ENCODE measurements around the gene SRPK1.

Gene SRPK1

DNA sequence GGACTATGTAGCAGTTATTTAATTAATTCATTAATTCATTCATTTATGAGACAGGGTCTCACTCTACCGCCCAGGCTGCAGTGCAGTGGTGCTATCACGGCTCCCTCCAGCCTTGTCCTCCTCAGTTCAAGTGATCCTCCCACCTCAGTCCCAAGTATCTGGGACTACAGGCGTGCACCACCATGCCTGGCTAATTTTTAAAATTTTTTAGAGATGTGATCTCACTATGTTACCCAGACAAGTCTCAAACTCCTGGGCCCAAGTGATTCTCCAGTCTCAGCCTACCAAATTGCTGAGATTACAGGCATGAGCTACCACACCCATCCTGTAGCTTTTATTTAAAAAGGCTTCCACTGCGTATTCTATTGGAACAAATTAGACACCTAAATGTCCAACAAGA is 23.4 kb downstream of the SRPK1 start:
- TF ChIP-seq POLR2A (IDR thresholded peaks at IDR 0.05; ENCODE audit: low read length) (no peak), GATA1 (IDR thresholded peaks at IDR 0.05; ENCODE audit: low read depth, low read length) (no peak)
- no peak for DNase-seq

DNA sequence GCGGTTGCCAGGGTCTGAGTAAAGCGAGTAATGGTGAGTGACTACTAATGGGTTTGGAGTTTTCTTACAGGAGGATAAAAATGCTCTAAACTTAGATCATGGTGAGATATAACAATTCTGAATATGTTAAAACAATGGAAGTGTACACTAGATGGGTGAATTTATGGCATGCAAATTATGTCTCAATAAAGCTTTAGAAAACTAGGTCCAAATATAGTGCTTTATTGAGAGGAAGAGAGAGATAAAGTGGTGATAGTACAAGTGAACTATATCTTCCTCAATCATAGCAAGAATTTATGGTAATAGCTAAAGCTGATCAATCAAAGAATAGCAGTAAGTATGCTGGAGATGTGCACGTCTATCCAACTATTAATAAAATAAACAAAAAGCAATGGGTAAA is 23.9 kb downstream of the SRPK1 start:
- DNase-seq, result no peak
- TF ChIP-seq GATA1 (IDR thresholded peaks at IDR 0.05; ENCODE audit: low read depth, low read length) (no peak), POLR2A (IDR thresholded peaks at IDR 0.05; ENCODE audit: low read length) (no peak)

DNA sequence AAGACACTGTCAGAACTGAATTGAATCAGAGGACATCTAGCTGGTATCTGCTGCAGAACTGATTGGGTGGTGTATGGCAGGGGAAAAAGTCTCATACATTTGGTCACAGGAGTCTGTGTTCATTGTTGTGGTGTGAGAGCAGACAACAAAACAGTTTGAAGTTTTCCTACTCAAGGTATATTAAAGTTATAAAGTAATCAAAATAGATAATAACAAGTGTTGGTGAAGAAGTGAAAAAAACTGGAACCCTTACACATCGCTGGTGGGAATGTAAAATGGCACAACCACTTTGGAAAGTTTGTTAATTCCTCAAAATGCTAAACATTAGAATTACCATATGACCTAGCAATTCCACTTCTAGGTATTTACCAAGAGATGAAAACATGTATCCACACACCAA is 24.7 kb downstream of the SRPK1 start:
- no peak for TF ChIP-seq GATA1 (IDR thresholded peaks at IDR 0.05; ENCODE audit: low read depth, low read length)
- no peak for TF ChIP-seq POLR2A (IDR thresholded peaks at IDR 0.05; ENCODE audit: low read length)

DNA sequence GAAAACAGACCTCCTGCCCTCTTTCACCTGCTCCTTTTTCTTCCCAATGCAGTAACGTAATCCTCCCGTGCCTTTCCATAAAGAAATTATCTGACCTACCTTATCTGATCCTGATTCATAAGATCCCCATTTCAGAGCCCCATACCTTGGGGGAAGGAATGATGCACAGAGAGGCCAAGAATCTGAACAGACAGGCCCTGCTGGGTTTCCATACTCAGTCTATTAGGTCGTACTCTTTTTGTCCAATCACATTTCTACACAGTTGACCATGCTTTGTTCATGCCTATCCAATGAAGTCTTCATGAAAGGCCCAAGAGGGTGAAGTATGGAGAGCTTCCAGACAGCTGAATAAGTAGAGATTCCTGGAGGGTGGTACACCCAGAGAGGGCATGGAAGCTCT is 25.3 kb downstream of the SRPK1 start:
- no peak for TF ChIP-seq GATA1 (IDR thresholded peaks at IDR 0.05; ENCODE audit: low read depth, low read length)
- TF ChIP-seq POLR2A (IDR thresholded peaks at IDR 0.05; ENCODE audit: low read length), result no peak
- no peak for DNase-seq

More for the DNA sequence above, 24.7 kb downstream of the SRPK1 start:
- DNase-seq, result no peak

DNA sequence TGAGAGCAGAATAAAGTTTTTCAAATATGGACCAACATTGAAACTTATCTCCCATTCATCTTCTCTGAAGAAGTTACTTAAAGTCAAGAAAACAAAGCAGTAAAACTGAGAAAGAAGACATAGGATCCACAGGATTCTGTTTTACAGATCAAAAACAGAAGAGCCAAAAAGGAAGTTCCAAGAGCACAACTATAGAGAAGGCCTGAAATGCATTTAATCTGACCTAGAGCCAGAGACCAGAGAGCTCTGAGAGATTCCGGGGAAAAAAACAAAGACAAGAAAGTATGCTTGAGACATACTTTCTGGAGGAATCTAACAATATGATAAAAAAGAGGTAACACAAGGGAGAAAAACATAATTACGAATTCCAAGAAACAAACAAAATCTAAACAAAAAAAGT is 26.1 kb downstream of the SRPK1 start:
- no peak for TF ChIP-seq GATA1 (IDR thresholded peaks at IDR 0.05; ENCODE audit: low read depth, low read length)
- no peak for TF ChIP-seq POLR2A (IDR thresholded peaks at IDR 0.05; ENCODE audit: low read length)
- no peak for DNase-seq

DNA sequence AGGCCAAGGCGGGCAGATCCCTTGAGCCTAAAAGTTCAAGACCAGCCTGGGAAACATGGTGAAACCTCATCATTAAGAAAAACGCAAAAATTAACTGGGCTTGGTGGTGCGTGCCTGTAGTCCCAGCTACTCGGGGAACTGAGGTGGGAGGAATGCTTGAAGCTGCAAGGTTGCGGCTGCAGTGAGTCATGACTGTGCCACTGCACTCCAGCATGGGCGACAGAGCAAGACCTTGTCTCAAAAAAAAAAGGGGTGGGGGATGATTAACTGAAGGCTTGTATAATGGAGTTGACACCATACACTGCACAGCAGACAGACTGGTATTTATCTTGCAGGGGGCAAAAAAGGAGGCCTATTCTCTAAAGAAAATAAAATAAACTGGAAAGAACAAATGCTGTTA is 27.7 kb downstream of the SRPK1 start:
- no peak for TF ChIP-seq POLR2A (IDR thresholded peaks at IDR 0.05; ENCODE audit: low read length)
- no peak for TF ChIP-seq GATA1 (IDR thresholded peaks at IDR 0.05; ENCODE audit: low read depth, low read length)
- no peak for DNase-seq

DNA sequence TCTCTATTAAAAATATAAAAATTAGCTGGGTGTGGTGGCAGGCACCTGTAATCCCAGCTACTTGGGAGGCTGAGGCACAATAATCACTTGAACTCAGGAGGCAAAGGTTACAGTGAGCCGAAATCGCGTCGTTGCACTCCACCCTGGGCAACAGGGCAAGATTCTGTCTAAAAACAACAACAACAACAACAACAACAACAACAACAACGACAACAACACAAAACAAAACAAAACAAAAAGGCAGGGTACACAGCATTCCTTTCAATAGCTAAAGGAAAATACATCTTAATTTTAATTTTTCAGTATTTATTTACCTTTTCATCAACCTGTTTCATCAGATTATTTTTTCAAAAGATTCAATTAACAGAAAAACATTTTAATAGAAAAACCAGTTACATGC is 28.4 kb downstream of the SRPK1 start:
- no peak for DNase-seq
- no peak for TF ChIP-seq POLR2A (IDR thresholded peaks at IDR 0.05; ENCODE audit: low read length)
- no peak for TF ChIP-seq GATA1 (IDR thresholded peaks at IDR 0.05; ENCODE audit: low read depth, low read length)

DNA sequence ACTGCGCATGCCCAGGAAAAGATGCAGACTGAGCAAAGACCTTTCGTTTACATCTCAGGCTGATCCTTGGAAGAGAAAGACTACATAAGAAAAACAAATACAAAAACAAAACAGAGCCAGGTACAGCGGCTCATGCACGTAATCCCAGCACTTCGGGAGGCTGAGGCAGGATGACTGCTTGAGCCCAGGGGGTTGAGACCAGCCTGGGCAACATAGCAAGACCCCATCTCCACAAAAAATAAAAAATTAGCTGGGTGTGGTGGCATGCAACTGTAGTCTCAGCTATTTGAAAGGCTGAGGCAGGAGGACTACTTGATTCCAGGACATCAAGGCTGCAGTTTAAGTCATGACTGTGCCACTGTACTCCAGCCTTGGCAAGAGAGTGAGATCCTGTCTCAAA is 41.7 kb downstream of the SRPK1 start:
- TF ChIP-seq POLR2A (IDR thresholded peaks at IDR 0.05; ENCODE audit: low read length) (no peak), GATA1 (IDR thresholded peaks at IDR 0.05; ENCODE audit: low read depth, low read length) (no peak)
- DNase-seq, result no peak

DNA sequence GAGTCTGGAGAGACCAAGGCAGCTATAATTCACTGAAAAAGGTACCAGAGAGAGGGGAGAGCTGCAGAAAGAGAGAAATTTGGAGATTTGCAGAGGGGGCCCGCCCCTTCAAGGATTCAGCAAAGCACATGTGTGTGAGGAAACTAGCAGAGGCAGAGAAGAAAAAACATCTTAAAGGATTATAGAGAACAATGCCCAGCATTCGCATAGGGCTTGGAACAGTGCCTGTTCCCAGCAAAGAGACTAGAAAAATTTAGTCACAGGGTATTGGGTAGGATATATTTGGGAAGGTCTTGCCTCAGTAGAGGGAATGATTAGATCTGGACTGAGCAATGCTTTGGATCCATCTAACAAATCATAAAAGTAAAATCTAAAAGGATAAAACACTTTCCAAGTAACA is 44.0 kb downstream of the SRPK1 start:
- no peak for DNase-seq
- TF ChIP-seq GATA1 (IDR thresholded peaks at IDR 0.05; ENCODE audit: low read depth, low read length), result no peak

DNA sequence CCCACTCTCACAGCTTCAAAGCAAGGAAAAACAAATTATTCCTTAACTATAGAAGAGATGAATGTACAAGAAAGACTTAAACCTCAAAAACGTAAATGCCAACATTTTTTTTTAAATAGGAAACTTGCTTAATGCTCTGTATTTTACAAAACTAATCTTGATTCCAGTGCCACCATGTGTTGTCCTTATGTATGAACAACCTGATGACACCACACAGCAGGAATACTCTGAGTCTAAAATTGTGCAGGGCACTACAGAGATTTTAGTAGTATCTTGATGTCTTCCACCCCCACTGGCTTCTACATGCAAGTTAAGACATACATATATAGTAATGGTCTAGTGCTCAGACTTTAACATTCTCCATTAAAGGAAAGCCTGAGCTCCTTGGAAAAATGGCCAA is 46.2 kb downstream of the SRPK1 start:
- TF ChIP-seq POLR2A (IDR thresholded peaks at IDR 0.05; ENCODE audit: low read length) (no peak), GATA1 (IDR thresholded peaks at IDR 0.05; ENCODE audit: low read depth, low read length) (no peak)
- no peak for DNase-seq

DNA sequence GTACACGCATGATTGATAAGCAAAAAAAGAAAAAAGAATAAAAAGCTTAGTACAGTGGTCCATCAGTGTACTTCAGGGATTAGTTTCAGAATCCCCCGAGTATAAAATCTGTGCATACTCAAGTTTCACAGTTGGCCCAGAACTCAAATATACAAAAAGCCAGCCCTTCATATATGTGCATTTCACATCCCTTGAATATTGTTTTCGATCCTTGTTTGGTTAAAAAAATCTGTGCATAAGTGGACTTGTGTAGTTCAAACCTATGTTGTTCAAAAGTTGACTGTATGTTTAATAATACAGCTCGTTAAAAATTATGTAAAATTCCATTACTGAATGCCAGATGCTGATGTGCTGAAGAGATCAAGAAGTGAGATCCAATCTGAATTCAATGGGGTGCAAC is 61.5 kb downstream of the SRPK1 start:
- TF ChIP-seq GATA1 (IDR thresholded peaks at IDR 0.05; ENCODE audit: low read depth, low read length) (no peak), POLR2A (IDR thresholded peaks at IDR 0.05; ENCODE audit: low read length) (no peak)
- DNase-seq, result no peak

DNA sequence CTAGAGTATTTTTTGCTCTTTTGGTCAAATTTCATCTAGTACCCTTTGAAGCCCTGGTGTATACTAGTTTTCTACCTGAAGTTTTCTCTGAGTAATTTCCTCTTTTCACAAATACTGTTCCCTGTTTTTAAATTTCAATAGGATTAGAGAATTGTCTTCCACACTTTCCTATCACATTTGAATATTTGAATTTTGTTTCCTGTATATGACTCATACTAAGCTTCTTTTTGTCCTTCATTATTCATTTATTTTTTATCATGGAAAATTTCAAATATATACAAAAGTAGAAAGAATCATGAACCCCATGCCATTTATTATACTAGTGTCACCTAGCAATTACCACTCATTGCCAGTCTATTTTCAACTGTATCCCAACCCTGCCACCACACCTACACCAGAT is 63.0 kb downstream of the SRPK1 start:
- TF ChIP-seq GATA1 (IDR thresholded peaks at IDR 0.05; ENCODE audit: low read depth, low read length) (no peak), POLR2A (IDR thresholded peaks at IDR 0.05; ENCODE audit: low read length) (no peak)
- DNase-seq, result no peak

DNA sequence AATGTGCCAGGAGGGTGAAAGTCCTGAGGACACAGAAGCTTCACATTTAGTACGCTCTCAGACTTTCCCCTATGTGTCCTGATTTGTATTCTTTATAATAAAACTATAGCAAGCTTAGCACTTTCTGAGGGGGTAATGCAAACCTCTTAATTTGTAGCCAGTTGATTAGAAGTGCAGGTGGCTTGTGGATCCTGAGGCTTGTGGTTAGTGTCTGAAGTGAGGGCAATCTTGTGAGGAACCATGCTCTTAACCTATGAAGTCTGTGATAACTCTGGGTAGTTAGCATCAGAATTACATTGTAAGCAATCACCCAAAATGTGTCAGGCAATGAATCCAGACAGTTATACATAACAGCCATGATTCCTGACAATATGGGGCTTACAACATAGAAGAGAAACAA is 64.6 kb downstream of the SRPK1 start:
- DNase-seq, result no peak

DNA sequence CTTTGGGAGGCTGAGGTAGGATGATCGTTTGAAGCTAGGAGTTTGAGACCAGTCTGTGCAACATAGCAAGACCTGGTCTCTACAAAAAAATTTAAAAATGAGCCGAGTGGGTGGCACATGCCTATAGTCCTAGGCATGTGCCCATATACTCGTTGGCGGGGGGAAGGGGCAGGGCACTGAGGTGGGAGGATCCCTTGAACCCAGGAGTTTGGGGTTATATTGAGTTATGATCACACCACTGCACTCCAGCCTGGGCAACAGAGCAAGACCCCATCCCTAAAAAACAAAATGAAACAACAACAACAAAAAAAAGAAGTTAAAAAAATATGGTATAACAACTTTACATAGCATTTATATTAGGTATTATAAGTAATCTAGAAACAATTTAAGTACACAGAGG is 67.9 kb downstream of the SRPK1 start:
- DNase-seq, result no peak
- TF ChIP-seq POLR2A (IDR thresholded peaks at IDR 0.05; ENCODE audit: low read length), result no peak
- no peak for TF ChIP-seq GATA1 (IDR thresholded peaks at IDR 0.05; ENCODE audit: low read depth, low read length)

More for the DNA sequence above, 64.6 kb downstream of the SRPK1 start:
- TF ChIP-seq POLR2A (IDR thresholded peaks at IDR 0.05; ENCODE audit: low read length), result no peak
- no peak for TF ChIP-seq GATA1 (IDR thresholded peaks at IDR 0.05; ENCODE audit: low read depth, low read length)

DNA sequence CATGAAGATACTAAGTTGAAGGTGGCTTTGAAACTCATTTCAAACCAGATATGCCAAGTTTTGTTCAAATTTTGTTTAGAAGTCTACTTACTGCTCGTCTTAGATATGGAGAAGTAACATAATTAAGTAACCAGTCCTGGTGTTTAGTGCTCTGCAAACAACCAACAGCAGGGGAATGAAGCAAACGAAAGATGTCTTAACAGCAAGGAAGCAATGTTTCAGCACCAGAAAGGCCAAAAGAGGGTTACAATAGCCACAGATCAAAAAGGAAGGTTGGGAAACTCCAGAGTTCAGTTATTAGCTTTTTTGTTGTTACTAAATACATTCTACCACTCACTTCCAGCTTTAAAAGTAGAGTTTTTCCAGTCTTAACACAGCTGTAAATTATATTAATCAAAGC is 70.7 kb downstream of the SRPK1 start:
- no peak for TF ChIP-seq POLR2A (IDR thresholded peaks at IDR 0.05; ENCODE audit: low read length)
- no peak for DNase-seq

DNA sequence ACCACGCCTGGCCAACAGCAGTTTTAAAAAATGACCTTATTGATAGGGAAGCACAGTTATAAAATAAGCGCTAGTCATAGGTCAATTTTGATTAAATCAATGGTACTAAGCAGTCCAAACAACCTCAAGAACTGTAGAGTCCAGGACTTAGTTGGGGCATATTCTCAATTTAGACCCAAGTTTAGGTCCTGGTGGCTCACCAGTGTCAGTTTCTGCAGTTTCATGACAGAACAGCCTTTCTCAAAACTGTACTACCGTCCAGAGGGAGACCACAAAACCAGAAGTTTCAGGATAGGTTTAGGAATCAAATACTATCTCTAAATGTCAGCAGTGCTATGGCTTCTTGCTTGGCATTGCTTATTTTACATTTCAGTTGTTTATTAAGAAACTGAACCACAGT is 76.6 kb downstream of the SRPK1 start:
- no peak for TF ChIP-seq POLR2A (IDR thresholded peaks at IDR 0.05; ENCODE audit: low read length)
- TF ChIP-seq GATA1 (IDR thresholded peaks at IDR 0.05; ENCODE audit: low read depth, low read length), result no peak
- DNase-seq, result no peak

Data from erythroblast (primary cell).